NCI-H1436 (cell line): Measurements from ENCODE around the gene MAP1A.
A peak's percentile ranks its signal among the peaks of the same experiment; 100 is the strongest.

Experiments used
- DNase-seq: peaks from one replicate; lab custom pipeline; 2025; lab: John Stamatoyannopoulos, UW

The MAP1A gene

DNA sequence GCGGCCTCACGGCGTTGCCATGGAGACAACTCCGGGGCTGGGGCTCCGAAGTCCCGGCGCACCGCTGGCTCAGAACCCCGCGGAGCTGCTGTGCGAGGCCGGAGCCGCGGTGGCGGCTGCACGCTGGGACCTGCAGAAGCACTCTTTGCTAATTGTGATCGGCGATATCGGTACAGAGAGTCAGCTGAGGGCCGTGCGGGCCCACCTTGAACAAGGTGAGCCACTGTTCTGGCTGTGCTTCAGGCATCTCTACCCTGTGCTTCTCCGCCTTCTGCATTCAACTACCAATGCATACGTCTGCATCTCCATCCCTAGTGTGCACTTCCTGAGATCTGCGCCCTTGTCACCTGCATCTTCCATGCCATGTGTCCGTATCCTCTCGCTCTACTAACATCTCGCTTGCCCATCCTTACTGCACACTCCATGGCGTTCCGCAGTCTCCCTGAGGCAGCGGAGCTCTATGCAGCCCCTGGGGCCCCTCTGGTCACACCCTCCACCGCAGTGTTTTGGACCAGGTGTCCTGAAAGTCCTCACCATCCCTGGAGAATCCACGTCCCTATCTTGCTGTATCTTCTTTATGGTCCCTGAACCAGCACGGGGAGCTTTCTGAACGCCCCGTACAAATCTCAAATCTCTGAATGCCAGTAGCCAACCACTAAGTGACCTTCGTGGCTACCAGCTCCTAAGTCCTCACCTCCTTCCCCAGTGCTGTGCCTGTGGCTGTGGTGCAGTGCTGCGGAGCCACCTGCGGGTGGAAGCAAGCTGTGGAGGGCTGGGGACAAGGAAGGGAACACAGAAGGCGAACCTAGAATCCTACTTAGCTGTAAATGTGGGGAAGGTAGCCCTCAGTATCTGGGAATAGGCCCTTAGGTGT lies 6.2 kb upstream of the MAP1A start:
- DNase-seq, result no peak

DNA sequence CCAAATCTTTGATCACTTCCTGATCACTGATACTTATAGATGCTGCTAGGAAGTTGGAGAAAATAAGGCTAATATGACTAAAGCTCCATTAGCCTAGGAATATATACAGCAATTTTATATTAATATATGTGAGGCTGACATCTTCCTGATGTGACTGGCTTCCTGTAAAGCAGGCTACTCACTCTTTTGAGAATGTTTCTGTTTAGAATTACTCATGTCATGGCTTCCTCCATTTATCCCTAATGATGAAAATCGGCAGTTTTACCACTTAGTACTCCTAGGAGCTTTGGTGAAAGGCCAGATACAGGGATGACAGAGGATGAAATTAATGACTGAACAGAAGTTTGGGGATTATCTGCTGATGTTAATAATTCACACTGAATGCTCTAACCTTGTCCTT lies 3.9 kb upstream of the MAP1A start:
- DNase-seq, result no peak

- no peak for DNase-seq
These were observed 3.0 kb upstream of the MAP1A start for GRCh38 chr15:43514241-43515057.

GRCh38 chr15:43515741-43516140 lies 1.7 kb upstream of the MAP1A start:
- DNase-seq, result no peak

- DNase-seq, result peak; percentile 22
These were observed 1.2 kb upstream of the MAP1A start for GRCh38 chr15:43516185-43516584.

- DNase-seq, result no peak
These were observed 531 bp upstream of the MAP1A start for GRCh38 chr15:43516801-43517353.

DNA sequence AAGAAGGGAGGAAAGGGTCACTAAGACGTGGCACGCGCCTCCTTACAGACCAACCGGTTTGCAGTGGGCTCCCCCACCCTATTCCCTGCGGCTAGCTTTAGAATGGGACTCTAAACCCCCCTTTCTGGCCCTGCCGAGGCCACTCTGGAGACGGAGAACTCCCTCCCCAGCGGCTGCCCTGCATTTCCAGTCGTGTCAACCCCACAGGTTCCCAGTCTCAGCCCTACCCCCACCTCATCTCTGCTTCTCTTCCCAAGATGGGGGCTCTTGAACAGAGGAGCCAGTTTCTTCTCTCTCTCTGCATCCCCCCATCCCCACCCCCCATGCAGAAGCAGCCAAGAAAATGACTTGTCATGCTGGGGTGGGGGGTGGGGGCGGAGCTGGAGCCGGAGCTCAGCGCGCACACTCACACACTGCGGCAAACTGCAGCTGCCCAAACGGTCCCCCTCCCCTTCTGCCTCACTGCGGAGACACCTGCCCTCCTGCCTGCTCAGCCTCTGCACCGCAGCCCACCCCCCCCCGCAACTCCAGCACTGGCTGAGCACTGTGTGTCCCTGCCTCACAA lies 871 bp downstream of the MAP1A start:
- peak; percentile 66 for DNase-seq

GRCh38 chr15:43519196-43519595 lies 1.8 kb downstream of the MAP1A start:
- no peak for DNase-seq

- DNase-seq, result no peak
These were observed 2.7 kb downstream of the MAP1A start for GRCh38 chr15:43520138-43520537.

- no peak for DNase-seq
These were observed 4.0 kb downstream of the MAP1A start for GRCh38 chr15:43521419-43521818.

DNA sequence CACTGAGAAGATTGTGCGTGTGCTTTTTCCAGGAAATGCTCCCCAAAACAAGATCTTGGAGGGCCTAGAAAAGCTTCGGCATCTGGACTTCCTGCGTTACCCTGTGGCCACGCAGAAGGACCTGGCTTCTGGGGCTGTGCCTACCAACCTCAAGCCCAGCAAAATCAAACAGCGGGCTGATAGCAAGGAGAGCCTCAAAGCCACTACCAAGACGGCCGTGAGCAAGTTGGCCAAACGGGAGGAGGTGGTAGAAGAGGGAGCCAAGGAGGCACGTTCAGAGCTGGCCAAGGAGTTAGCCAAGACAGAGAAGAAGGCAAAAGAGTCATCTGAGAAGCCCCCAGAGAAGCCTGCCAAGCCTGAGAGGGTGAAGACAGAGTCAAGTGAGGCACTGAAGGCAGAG lies 4.8 kb downstream of the MAP1A start:
- DNase-seq, result no peak

DNA sequence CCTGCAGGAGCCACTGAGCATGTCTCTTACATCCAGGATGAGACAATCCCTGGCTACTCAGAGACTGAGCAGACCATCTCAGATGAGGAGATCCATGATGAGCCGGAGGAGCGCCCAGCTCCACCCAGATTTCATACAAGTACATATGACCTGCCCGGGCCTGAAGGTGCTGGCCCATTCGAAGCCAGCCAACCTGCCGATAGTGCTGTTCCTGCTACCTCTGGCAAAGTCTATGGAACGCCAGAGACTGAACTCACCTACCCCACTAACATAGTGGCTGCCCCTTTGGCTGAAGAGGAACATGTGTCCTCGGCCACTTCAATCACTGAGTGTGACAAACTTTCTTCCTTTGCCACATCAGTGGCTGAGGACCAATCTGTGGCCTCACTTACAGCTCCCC lies 6.2 kb downstream of the MAP1A start:
- DNase-seq, result no peak

- no peak for DNase-seq
These were observed 6.9 kb downstream of the MAP1A start for GRCh38 chr15:43524254-43524845.

GRCh38 chr15:43525131-43525530 lies 7.7 kb downstream of the MAP1A start:
- DNase-seq, result no peak

DNA sequence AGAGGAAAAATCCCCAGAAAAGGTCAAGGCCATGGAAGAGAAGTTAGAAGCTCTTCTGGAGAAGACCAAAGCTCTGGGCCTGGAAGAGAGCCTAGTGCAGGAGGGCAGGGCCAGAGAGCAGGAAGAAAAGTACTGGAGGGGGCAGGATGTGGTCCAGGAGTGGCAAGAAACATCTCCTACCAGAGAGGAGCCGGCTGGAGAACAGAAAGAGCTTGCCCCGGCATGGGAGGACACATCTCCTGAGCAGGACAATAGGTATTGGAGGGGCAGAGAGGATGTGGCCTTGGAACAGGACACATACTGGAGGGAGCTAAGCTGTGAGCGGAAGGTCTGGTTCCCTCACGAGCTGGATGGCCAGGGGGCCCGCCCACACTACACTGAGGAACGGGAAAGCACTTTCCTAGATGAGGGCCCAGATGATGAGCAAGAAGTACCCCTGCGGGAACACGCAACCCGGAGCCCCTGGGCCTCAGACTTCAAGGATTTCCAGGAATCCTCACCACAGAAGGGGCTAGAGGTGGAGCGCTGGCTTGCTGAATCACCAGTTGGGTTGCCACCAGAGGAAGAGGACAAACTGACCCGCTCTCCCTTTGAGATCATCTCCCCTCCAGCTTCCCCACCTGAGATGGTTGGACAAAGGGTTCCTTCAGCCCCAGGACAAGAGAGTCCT lies 9.0 kb downstream of the MAP1A start:
- no peak for DNase-seq

GRCh38 chr15:43527016-43527801 lies 9.8 kb downstream of the MAP1A start:
- DNase-seq, result no peak

GRCh38 chr15:43527802-43528541 lies 10.6 kb downstream of the MAP1A start:
- DNase-seq, result no peak

DNA sequence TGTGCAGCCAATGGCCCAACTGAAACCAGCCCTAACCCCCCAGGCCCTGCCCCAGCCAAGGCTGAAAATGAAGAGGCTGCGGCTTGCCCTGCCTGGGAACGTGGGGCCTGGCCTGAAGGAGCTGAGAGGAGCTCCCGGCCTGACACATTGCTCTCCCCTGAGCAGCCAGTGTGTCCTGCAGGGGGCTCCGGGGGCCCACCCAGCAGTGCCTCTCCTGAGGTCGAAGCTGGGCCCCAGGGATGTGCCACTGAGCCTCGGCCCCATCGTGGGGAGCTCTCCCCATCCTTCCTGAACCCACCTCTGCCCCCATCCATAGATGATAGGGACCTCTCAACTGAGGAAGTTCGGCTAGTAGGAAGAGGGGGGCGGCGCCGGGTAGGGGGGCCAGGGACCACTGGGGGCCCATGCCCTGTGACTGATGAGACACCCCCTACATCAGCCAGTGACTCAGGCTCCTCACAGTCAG lies 11.2 kb downstream of the MAP1A start:
- DNase-seq, result no peak

DNA sequence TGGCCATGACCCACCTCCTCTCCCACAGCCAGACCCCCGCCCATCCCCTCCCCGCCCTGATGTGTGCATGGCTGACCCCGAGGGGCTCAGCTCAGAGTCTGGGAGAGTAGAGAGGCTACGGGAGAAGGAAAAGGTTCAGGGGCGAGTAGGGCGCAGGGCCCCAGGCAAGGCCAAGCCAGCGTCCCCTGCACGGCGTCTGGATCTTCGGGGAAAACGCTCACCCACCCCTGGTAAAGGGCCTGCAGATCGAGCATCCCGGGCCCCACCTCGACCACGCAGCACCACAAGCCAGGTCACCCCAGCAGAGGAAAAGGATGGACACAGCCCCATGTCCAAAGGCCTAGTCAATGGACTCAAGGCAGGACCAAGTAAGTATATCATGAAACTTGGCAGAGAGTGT lies 11.7 kb downstream of the MAP1A start:
- DNase-seq, result no peak
